HG02884 (cell line): ENCODE results near the gene AK6.
"Not testable (repeated sequence)": the region's sequence is repeated elsewhere in the genome, so short reads cannot be mapped to it uniquely, and the experiment has no call there.

ENCODE experiments used
- ATAC-seq: cut with Tn5 transposase; IDR thresholded peaks from one replicate; pipeline ENCODE4 v1.9.1; 2021; ENCODE audit warnings: mild to moderate bottlenecking, moderate library complexity; ENCODE audit not compliant: unreplicated experiment

The AK6 gene

DNA sequence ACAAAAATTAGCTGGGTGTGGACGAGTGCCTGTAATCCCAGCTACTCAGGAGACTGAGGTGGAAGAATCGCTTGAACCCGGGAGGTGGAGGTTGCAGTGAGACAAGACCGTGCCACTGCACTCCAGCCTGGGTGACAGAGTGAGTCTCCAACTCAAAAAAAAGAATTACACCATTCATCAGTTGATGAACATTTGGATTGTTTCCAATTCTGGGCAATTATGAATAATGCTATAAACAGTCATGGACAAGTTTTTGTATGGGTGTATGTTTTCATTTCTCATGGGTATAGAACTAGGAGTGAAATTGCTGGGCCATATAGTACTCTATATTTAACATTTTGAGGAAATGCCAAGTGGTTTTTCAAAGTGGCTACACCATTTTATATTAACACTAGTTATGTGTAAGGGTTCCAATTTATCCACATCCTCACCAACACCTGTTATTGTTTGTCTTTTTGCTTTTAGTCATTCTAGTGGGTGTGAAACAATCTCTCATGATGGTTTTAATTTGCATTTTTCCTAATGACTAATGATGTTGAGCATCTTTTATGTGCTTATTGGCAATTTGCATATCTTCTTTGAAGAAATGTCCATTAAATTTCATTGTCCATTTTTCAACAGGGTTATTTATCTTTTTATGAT lies 27.7 kb downstream of the AK6 start:
- no peak for ATAC-seq

DNA sequence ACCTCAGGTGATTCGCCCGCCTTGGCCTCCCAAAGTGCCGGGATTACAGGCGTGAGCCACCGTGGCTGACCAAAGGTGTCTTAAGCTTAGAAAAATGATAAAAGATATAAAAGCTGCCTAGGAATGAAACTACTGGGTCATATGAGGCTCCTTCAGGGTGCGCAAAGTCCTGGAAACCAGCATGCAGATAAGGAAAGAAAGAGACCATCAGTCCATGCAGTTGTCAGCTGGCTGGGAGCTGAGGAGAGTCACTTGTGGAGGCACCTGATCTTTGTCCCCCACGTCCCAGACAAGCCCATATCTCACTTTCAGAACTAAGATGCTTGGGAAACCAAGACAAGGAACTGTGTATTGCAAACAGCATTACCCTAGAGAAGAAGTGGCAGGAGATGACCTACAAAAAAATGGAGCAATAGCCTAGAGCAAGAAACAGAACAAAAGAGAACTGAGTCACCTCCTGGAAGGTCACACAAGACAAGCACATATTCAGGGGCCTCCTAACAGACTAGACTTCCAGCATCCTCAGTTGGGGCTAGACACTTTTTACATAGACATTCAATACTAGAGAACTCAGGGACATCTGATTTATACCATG lies 33.9 kb downstream of the AK6 start:
- no peak for ATAC-seq

DNA sequence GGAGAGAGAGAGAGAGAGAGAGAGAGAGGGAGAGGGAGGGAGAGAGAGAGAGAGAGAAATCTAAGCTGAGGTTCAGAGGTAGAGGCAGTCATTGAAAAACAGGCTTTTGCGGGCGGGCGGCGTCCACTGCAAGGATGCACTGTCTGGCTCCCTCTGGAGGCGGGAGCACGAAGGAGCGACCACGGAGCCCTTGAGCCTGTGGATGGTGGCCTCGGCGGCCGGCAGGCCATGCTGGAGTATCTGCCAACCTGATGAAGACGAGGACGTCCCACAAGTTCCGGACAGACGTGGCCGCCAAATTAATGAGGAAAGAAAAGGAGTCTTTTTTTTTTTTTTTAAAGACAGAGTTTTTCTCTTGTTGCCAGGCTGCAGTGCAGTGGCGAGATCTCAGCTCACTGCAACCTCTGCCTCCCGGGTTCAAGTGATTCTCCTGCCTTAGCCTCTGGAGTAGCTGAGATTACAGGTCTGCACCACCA lies 34.5 kb downstream of the AK6 start:
- no peak for ATAC-seq

DNA sequence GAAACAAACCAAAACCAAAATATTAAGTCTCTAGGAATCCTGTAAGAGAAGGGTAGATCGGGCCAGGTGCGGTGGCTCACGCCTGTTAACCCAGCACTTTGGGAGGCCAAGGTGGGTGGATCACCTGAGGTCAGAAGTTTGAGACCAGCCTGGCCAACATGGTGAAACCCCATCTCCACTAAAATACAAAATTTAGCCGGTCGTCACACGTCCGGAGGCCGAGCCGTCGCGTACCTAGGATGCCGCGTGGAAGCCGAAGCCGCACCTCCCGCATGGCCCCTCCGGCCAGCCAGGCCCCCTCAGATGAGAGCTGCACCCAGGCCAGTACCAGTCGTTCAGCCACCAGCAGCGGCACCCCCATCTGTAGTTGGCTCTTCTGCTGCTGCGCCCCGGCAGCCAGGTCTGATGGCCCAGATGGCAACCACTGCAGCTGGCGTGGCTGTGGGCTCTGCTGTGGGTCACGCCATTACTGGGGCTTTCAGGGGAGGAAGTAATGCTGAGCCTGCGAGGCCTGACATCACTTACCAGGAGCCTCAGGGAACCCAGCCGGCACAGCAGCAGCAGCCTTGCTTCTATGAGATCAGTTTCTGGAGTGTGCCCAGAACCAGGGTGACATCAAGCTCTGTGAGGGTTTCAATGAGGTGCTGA lies 35.5 kb downstream of the AK6 start:
- not testable (repeated sequence) for ATAC-seq

DNA sequence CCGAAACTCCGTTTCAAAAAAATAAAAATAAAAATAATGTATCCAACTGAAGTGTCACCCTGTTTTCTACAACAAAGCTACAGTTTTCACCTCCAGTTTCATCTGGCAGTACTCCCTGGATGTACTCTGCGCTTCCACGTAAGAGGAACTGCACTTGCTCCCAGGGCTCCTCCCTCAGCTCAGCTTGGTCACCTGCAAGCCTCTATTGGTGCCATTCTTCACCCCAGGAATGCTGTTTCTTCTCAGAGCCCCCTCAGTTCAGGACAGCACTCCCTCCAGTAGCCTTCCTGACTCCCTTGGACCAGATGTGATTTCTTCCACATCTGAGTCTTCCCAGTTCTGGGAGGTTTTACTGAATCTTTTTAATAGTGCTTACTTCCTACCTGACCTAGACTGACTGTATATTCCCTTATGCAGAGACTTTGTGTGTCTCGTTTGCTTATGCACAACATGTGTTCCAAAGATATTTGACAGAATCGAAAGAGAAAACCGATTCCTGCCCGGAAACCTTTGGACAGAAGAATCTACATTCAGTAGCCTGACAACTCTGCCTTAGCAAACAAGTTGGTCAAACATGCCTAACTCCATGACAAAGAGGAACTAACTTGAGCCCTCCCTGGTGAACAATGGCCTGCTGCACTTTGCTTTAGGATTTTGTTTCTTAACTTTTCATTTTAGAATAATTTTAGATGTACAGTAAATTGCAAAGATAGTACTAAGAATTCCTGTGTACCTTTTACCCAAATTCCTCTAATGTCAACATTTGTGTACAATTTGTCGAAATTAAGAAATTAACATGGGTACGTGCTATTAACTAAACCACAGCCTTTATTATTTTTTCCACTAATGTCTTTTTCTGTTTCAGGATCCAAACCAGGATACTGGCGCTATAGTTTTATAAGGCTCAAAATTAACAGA lies 37.5 kb downstream of the AK6 start:
- ATAC-seq, result no peak

DNA sequence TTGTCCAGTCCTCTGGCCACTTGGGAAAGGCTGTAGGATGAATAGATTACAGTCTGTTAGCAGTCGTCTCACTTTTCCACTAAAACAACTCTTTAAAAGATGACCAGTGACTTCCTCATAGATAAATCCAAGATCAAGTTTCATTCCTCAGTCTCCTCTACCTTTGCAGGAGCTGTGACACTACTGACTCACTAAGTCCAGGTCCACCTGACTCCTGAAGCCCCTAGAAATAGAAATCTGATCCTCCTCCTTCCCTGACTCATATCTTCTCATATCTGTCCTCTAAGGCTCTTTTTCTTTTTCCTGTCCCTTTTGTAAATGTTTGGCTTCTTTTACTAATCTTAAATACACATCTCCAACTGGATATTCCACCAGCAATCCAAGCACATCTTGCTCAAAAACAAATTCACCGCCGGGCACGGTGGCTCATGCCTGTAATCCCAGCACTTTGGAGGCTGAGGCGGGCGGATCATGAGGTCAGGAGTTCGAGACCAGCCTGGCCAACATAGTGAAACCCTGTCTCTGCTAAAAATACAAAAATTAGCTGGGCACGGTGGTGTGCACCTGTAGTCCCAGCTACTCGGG lies 39.3 kb downstream of the AK6 start:
- ATAC-seq, result no peak

DNA sequence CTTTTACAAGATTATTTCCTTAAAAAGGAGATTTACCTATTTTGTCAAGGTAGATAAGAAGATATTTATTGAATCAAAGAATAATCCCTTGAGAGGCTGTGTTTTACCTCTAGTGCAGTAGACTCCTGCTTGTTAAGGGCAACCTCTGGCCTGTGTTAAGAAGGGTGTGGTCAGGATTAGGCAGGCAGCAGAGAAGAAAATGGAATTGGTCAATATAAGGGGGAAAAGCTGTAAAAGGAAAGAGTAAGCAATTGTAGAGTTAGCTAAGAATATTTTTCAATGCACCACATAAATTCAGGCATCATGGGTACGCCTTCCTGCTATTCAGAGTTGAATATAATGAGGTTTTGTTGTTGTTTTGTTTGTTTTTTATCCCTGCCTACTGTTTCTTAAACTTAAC lies 43.0 kb downstream of the AK6 start:
- ATAC-seq, result no peak

DNA sequence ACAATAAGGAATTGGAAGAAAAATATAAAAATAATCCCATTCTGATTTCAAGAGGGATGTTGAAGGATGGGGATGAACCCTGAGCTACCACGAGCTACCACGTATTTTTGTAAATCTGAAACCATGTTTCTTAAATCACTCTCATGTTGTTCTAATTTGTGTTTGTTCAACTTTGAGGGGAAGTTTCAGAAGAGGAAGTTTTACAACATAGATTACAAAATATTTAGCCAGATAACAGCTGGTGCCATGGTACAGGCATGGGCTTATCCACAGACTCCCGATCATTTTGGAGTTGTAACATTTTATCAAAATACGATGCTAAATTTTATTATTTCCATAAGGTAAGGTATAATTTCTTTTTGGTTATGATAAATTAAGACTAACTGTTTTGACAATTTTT lies 51.9 kb downstream of the AK6 start:
- ATAC-seq, result no peak

DNA sequence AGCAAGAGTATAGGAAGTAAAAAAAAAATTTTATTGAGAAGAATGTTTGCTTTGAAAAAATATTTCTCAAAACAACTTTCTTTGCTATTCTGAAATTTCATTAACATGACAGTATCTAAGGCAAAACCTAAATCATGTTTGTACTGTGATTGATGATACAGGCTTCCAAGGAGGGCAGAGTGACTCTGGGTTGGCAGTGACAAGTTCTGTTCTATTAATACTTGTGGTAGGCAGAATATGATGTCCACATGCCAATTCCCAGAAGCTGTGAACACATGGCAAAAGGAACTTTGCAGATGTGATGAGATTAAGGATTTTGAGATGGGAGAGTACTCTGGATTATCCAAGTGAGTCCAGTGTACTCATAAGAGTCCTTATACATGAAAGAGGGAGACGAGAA lies 53.3 kb downstream of the AK6 start:
- no peak for ATAC-seq

DNA sequence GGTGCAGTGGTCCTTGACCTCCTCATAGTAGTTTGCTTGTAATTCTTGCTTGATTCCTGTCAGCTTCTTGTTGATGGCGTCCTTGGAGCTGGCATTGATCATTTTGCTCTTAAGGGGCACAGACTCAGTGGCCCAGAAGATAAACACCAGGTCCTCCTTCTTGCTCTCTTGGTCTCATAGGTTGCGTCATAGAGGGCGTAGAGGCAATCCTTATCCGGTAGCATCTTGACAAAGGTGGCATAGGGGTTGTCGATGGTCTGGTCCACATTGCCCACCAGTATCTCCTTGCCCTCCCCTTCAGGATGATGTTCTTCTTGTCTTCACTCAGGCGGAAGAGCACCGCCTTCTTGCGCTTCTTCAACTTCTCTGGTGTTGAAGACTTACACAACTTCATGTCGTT lies 55.9 kb downstream of the AK6 start:
- no peak for ATAC-seq

DNA sequence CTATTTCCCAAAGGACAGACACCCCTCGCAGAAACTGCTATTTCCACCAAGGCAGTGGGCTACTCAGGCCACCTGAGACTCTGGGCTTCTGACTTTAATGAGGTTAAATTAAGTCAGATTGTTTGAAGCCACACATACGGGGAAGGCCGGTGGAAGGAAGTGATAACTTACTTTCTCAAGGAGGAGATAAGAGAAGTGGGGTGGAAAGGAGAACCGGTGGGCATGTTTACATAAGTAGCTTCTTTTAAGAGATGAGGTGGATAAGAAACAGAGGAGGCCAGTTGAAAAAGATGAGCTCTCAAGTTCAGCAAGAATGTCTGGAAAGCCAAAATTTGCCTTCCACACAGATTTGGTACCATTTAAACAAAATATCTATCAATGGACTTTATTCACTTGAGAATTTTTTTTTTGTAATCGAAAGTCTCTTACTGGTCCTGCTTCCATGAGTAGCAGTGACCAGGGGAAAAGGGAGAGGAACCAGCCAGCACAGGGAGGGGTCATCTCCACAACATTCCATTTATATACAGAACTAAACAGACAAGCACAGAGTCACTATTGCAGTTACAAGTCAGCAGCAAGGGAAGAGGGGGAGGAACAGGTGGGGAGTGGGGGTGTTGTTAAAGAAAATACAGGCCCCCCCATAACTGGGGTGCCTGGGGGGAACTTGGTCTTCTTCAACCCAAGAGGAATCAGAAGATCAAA lies 56.7 kb downstream of the AK6 start:
- ATAC-seq, result no peak

DNA sequence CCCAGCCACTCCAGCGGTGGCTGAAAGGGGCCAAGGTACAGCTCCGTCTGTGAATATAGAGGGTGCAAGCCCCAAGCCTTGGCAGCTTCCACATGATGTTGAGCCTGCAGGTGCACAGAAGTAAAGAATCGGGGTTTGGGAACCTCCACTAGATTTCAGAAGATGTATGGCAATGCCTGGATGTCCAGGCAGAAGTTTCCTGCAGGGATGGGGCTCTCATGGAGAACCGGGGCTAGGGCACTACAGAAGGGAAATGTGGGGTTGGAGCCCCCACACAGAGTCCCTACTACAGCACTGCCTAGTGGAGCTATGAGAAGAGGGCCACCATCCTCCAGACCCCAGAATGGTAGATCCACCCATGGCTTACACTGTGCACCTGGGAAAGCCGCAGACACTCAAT lies 59.9 kb downstream of the AK6 start:
- ATAC-seq, result no peak

DNA sequence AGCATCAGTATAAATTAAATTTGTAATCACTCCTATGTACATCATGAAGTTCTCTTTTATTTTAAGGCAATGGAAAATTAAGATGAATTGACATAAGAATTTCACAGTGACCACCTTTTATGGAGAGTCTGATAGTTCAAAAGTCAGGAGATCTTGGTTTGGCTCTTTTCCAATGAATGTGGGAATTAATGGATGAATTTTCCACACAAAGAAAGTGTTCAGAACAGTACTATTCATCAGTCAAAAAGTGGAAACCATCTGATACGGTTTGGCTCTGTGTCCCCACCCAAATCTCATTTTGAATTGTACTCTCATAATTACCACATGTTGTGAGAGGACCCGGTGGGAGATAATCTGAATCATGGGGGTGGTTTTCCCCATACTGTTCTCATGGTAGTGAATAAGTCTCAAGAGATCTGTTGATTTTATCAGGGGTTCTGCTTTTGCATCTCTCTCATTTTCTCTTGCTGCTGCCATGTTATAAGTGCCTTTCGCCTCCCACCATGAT lies 61.2 kb downstream of the AK6 start:
- ATAC-seq, result no peak

DNA sequence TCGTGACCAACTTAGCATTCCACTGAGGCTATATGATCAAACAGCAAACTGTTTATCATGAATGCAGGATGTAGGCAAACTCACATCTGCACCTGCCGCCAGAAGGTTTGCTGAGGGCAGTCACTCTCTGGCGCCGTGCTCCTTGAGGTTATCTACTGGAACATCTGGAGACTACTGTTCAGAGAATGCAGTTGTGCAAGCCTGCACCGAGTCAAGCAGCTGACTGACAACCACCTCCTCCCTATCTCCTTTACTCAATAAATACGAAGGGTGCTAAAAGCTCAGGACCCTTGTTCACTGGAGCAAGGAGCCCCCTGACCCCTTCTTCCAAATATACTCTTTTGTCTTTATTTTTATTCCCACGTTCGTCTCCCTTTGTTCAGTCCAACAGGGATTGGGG lies 63.8 kb downstream of the AK6 start:
- no peak for ATAC-seq
